ENCODE measurements around the gene STK32B.

DNA sequence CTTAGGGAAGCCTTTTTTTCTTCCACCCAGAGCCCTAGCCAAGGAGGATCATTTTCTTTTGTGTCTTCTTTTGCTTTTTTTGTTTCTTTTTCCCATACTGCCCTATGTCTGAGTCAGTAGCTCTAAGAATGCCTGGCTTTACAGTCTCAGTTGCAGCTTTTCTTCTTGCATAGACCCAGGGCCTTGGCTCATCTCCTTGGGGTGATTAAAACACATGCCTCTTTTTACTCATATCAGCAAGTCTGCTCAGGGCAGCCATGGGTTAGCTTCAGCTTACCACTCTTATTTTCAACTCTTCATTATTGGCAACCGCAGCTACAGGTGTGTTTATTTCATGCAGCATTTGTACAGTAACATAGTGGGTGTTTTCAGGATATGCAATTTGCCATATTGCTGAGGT, 196.5 kb downstream of the STK32B start:
- TF ChIP-seq, protein P1, sequence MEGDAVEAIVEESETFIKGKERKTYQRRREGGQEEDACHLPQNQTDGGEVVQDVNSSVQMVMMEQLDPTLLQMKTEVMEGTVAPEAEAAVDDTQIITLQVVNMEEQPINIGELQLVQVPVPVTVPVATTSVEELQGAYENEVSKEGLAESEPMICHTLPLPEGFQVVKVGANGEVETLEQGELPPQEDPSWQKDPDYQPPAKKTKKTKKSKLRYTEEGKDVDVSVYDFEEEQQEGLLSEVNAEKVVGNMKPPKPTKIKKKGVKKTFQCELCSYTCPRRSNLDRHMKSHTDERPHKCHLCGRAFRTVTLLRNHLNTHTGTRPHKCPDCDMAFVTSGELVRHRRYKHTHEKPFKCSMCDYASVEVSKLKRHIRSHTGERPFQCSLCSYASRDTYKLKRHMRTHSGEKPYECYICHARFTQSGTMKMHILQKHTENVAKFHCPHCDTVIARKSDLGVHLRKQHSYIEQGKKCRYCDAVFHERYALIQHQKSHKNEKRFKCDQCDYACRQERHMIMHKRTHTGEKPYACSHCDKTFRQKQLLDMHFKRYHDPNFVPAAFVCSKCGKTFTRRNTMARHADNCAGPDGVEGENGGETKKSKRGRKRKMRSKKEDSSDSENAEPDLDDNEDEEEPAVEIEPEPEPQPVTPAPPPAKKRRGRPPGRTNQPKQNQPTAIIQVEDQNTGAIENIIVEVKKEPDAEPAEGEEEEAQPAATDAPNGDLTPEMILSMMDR (conservative IDR thresholded peaks at IDR 0.05; ENCODE audit: low read depth, low read length) = no peak
- TF ChIP-seq POLR2A (IDR thresholded peaks at IDR 0.05; ENCODE audit: low read depth, low read length) = no peak
- TF ChIP-seq RAD21 (IDR thresholded peaks at IDR 0.05; ENCODE audit: low read length) = no peak
- no peak for TF ChIP-seq CEBPB (IDR thresholded peaks at IDR 0.05; ENCODE audit: low read depth, low read length)
- no peak for TF ChIP-seq MAFK (IDR thresholded peaks at IDR 0.05; ENCODE audit: low read depth, low read length)
- TF ChIP-seq BHLHE40 (IDR thresholded peaks at IDR 0.05; ENCODE audit: low read depth, low read length) = no peak
- no peak for TF ChIP-seq SMC3 (IDR thresholded peaks at IDR 0.05; ENCODE audit: low read depth, low read length)
- TF ChIP-seq CHD1 (IDR thresholded peaks at IDR 0.05; ENCODE audit: low read depth, low read length) = no peak
- TF ChIP-seq MXI1 (IDR thresholded peaks at IDR 0.05; ENCODE audit: borderline replicate concordance, low read depth, low read length) = no peak
- TF ChIP-seq RFX5 (IDR thresholded peaks at IDR 0.05; ENCODE audit: low read depth, low read length) = no peak
- TF ChIP-seq, protein P2, sequence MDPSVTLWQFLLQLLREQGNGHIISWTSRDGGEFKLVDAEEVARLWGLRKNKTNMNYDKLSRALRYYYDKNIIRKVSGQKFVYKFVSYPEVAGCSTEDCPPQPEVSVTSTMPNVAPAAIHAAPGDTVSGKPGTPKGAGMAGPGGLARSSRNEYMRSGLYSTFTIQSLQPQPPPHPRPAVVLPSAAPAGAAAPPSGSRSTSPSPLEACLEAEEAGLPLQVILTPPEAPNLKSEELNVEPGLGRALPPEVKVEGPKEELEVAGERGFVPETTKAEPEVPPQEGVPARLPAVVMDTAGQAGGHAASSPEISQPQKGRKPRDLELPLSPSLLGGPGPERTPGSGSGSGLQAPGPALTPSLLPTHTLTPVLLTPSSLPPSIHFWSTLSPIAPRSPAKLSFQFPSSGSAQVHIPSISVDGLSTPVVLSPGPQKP (IDR thresholded peaks at IDR 0.05; ENCODE audit: borderline replicate concordance, low read depth, low read length) = no peak
- no peak for TF ChIP-seq MAZ (IDR thresholded peaks at IDR 0.05; ENCODE audit: borderline replicate concordance, low read depth, low read length)
- TF ChIP-seq FOS (IDR thresholded peaks at IDR 0.05; ENCODE audit: low read depth, low read length) = no peak
- no peak for TF ChIP-seq NFE2L2 (IDR thresholded peaks at IDR 0.05; ENCODE audit: low read depth, low read length)
